ENCODE measurements around the gene TNNI3.

The TNNI3 gene

DNA sequence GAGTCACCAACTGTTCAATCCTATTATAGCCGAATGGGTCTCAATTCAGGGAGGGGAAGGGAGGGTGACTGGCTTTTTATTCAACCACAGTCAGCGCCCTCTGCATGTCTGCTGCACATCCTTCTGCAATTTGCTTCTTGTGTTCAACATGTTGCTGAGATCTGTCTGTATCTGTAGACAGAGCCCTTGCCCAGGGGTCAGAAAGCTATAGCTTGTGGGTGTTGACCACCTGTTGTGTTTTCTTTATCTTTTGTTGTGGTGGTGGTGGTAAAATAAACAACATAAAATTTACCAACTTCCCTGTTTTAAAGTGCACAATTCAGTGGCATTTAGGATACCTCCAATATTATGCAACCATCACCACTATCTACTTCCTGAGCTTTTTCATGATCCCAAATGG, 52.3 kb downstream of the TNNI3 start:
- FAIRE-seq: no peak
- TF ChIP-seq TAF1 (IDR thresholded peaks at IDR 0.05; ENCODE audit: borderline replicate concordance, low read depth, low read length) (no peak), POLR2A (IDR thresholded peaks at IDR 0.05; ENCODE audit: low read depth, low read length) (no peak)
- DNase-seq (ENCODE audit: insufficient read length): no peak

DNA sequence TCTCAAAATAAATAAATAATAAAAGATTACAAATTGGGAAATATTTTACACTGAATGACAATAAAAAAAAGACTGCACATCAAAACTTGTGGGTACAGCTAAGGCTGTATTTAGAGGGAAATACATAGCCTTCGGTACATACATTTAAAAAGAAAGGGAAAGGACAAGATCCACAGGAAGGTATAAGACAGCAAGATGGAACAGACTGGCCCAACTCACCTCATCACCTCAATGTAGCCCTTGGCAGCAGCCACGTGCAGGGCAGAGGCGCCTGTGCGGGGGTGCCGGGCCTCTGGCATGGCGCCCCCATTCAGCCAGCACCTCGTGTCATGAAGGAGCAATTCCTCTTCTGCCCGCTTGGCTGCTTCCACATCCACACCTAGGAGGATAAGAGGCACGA, 54.3 kb downstream of the TNNI3 start:
- DNase-seq (ENCODE audit: insufficient read length) (no peak), FAIRE-seq (no peak)
- TF ChIP-seq POLR2AphosphoS5 (IDR thresholded peaks at IDR 0.05; ENCODE audit: low read depth, low read length): no peak
- no peak for TF ChIP-seq TAF1 (IDR thresholded peaks at IDR 0.05; ENCODE audit: borderline replicate concordance, low read depth, low read length)
- TF ChIP-seq POLR2A (IDR thresholded peaks at IDR 0.05; ENCODE audit: low read depth, low read length): no peak

All from GM12892 (cell line).